Measurements from ENCODE around the gene SAC3D1.
A peak's percentile ranks its signal among the peaks of the same experiment; 100 is the strongest.
"Not testable (repeated sequence)": the region's sequence is repeated elsewhere in the genome, so short reads cannot be mapped to it uniquely, and the experiment has no call there.

Gene SAC3D1

DNA sequence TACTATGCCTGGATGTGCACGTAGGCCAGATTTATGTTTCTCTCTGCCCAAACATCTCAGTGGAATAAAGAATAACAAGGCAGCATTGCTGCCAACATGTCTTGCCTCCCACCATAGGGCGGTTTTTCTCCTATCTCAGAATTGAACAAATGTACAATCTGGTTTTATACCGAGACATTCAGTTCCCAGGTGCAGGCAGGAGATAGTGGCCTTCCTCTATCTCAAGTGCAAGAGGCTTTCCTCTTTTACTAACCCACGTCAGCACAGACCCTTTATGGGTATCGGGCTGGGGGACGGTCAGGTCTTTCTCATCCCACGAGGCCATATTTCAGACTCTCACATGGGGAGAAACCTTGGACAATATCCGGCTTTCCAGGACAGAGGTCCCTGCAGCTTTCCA is 17.5 kb upstream of the SAC3D1 start:
- DNase-seq (ENCODE audit: low read depth in 2 of 2, low spot score in 1 of 2), result not testable (repeated sequence)

DNA sequence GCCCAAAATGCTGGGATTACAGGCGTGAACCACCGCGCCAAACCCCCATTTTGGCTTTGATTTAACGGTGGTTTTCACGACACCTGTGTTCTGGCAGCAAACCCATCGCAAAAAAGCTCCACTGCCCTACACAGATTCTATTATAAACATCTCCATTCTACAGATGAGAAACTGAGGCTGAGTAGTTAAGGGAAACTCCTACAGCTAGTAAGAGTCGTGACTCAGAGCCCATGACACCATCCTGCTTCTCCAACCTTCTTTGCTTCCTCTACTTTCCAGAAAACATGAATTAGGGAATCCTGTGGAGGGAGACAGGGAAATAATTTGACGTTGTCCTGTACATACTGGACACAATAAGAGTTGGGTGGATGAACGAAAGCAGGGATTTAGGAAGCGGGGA is 14.2 kb upstream of the SAC3D1 start:
- DNase-seq (ENCODE audit: low read depth in 2 of 2, low spot score in 1 of 2), result no peak

DNA sequence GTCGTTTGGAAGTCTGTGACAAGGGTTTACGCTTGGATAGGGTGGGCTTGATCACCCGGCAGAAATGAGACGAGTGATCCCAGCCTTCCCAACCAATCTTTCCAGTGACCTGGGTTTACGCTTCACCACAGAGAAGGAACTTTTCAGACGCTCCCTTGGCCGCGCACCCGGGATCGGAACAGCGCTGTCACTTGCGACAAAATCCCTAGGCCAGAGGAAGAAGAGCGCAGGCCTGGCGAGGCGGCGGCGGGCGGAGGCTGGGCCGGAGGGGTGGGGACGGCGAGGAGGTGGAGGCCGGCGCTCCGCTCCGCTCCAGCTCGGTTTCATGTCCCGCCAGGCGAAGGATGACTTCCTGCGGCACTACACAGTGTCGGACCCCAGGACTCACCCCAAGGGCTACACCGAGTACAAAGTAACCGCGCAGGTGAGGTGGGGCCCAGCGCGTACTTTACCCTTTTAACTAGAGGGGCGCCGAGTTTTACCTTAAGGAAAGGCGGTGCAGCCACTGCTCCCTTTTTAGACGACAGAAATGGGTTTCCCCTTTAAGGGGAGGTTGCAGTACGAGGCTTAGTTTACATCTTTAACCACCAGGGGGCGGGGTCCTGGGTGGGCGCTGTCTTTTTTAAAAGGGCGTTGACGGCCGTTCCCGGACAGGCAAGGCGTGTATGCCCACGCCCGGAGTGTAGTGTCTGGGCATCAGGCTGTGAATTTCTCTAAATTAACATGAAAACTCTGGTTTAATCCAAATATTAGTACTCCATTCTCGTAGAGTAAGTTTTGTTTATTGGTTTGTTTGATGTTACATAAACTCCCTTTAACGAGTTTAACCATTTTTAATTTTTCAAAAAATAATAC is 13.6 kb upstream of the SAC3D1 start, which contains the start of gene SNX15:
Gene SNX15, plus strand, starts transcription at position 227 of the 855 bp plus-strand sequence. Its CDS starts 99 bp downstream, at position 326.
- peak; percentile 79 to 82 for DNase-seq (ENCODE audit: low read depth in 2 of 2, low spot score in 1 of 2)

DNA sequence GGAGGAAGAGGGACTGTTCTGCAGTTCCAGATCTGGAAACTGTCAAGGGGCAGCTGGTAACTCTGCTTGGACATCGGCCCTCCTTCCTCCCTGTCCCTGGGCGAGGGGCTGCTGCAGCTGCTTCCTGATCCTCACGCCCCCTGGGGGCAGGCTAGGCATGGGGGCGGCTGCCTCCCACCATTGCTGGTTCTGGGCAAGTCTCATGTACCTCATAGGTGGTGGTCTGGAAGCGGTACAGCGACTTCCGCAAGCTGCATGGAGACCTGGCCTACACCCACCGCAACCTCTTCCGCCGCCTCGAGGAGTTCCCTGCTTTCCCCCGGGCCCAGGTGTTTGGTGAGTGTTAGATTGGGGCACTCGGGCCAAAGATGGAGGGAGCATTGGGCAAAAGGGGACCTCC is 8.8 kb upstream of the SAC3D1 start:
- no peak for DNase-seq (ENCODE audit: low read depth in 2 of 2, low spot score in 1 of 2)

DNA sequence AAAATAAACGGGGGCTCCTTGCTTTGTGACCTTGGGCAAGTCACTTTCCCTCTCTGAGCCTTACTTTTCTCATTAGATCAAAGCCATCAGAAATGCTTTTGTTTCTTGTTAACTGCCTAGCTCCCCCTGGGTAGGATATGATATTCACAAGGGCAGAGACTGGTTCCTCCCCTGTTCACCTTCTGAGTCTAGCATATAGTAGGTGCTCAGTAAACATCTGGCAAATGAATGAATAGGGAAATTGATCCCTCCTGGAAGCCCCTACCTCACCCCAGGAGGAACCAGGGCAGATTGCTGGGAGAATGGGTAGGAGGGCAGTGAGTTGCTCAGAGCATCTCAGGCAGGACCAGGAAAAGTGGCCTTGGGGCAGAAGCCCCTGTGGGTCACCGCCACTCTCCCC is 6.6 kb upstream of the SAC3D1 start:
- no peak for DNase-seq (ENCODE audit: low read depth in 2 of 2, low spot score in 1 of 2)

DNA sequence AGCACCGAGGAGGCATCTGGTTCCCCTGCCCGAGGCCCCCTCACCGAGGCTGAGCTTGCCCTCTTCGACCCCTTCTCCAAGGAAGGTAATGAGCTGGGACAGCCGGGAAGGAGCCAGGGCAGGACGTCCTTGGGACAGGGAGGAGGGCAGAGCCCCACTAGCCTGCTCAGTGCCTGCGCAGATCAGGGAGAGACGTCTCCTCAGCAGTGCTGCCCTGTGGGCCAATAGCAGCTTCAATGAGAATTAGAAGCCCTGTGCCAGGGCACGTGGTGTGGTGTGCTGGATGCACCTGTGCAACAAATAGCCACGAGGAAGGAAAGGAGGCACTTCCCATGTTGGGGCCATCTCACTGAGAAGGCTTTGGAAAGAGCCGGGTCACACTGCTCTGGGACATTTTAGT is 5.4 kb upstream of the SAC3D1 start:
- no peak for DNase-seq (ENCODE audit: low read depth in 2 of 2, low spot score in 1 of 2)

DNA sequence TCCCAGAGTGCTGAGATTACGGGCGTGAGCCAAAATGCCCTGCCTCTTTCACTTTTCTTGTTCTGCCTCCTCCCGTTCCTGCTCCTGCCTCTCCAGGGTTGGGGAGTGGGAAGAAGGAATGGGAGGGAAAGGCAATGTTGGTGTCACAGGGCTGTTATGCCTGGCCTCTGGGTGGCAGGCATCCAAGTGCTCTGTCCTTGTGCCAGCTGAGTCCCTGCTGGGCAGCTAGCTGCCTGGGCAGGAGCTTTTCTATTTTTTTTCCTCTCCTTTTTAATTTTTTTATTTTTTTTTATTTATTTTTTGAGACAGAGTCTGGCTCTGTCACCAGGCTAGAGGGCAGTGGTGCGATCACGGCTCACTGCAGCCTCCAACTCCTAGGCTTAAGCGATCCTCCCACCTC is 4.1 kb upstream of the SAC3D1 start:
- no peak for DNase-seq (ENCODE audit: low read depth in 2 of 2, low spot score in 1 of 2)

DNA sequence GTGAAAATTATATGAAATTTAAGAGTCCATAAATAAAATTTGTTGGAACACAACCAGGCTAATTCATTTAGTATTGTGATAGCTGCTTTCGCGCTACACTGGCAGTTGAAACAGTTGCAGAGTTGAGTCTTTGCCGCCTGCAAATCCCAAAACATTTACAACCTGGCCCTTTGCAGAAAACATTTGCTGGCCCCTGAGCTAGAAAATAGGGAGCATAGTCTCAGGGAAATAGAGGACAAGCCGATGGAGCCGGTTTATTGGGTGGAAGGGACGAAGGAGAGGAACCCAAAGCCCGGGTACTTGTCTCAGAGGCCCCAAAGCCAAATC is 527 bp upstream of the SAC3D1 start:
- DNase-seq (ENCODE audit: low read depth in 2 of 2, low spot score in 1 of 2), result no peak

DNA sequence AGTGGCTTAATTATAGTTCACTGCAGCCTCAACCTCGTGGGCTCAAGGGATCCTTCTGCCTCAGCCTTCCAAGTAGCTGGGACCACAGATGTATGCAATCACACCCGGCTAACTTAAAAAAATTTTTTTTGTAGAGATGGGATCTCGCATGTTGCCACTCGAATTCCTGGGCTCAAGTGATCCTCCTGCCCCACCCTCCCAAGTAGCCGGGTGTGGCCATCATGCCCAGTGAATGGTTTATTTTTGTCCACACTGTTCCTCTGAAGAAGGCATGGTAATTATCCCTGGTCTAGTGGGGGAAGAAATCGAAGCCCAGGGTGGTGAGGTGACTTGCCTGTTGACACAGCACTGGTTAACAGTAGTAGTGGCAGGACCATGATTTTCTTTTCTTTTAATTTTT is 1.9 kb downstream of the SAC3D1 start:
- DNase-seq (ENCODE audit: low read depth in 2 of 2, low spot score in 1 of 2), result no peak

DNA sequence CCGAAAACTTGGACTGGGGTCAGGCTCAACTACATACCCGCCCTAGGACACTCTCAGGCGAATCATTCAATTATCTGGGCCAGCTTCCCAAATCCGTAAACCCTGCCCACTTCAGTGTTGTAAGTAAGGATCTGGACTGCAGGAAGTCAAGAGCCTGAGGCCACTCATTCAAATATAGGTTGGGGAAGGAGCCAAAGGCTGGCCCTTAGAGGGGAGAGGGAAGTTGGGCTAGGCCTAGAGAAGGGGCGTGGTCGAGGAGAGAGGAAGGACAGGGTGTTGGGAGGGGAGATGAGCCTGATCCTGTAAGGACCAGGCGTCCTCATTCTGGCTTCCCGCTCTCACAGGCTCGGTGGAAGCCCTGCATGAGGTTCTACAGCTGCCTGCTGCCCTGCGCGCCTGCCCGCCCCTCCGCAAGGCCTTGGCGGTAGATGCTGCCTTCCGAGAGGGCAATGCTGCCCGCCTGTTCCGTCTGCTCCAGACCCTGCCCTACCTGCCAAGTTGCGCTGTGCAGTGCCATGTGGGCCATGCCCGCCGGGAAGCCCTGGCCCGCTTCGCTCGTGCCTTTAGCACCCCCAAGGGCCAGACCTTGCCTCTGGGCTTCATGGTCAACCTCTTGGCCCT is 3.0 kb downstream of the SAC3D1 start:
- DNase-seq (ENCODE audit: low read depth in 2 of 2, low spot score in 1 of 2), result no peak

DNA sequence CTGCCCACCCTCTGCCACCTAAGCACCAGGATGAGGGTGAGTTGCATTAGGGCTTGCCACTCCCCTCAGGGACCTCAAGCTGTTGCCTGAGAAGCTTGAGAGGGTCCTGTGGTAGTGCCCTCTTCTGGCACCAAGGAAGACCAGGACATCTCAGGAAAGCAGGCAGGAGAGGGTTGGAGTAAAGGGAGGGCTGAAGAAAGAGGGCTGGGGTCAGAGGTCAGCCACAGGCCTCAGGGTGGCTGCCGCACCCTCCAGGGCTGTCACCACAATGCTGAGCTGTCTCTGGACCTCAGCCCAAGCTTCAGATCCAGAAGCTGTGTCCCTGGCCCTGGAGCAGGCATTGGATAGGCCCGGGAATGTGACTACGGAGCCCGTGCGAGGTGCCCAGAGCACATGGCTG is 4.1 kb downstream of the SAC3D1 start:
- no peak for DNase-seq (ENCODE audit: low read depth in 2 of 2, low spot score in 1 of 2)

DNA sequence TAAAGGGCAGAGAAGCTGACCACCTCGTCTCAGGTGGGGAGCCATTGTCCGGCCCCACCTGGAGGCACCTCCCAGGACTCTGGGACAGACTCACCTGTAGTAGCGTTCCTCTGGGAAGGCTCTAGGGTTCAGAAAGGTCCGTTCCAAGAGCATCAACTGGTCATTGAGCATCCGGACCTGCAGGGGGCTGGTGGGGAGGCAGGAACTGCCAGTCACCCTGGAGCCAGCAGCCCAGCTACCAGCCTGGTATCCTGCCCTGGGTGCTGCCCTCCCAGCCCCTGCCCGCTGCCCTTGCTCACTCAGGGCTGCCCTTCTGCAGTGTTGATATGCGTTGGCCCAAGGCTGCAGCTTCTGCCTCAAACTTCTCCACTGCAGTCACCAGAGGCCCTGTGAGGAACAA is 4.7 kb downstream of the SAC3D1 start:
- DNase-seq (ENCODE audit: low read depth in 2 of 2, low spot score in 1 of 2), result no peak

DNA sequence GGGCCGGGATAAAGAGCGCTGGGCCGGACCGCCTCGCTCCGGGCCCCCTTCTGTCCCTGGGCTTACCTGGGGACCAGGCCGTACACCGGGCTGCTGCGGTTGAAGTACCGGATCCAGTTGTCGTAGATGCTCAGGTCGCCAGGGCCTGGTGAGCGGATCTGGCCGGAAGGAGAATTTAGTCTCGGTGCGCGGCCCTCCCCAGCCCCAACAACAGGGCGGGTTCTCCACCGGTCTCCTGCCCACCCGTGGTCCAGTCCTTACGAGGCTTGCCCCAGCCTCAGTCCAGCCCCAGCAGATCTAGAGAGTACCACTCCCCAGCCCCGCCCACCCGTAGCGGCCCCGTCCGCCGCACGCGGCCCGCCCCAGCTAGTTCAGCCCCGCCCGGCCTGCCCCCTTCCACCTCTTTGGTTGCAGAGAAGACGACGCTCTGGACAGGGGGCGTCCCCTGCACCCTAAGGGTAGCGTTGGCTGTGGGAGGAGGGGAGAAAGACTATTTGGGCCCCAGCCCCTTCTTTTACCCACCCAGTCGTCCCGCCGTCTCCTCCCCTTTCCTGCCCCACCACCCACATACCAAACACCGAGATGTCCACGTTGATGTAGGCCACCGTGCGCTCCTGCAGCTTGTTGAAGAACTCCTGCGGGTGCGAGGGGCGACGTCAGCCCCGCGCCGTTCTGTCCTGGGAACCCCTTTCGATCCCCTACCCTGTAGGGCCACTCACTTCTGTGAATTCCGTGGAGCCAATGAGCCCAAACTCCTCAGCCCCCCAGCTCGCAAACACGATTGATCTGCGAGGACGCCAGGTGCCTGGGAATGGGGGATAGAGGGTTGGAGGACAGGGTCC is 6.8 kb downstream of the SAC3D1 start:
- DNase-seq (ENCODE audit: low read depth in 2 of 2, low spot score in 1 of 2), result no peak

DNA sequence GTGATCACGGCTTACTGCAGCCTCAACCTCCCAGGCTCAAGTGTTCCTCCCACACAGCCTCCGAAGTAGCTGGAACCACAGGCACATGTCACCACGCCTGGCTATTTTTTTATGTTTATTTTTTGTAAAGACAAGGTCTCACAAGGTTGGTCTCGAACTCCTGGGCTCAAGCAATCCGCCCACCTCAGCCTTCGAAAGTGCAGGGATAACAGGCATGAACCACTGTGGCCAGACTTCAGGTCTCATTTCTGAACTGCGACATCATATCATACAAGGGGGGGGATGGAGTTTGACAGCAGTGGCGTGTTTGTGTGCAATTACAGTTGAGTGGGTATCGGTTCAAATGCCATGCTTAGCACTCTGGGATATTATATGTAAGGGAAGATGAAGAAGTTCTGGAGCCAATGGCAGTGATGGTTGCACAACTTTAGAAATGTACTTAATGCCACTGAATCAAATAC is 10.4 kb downstream of the SAC3D1 start:
- DNase-seq (ENCODE audit: low read depth in 2 of 2, low spot score in 1 of 2), result no peak

DNA sequence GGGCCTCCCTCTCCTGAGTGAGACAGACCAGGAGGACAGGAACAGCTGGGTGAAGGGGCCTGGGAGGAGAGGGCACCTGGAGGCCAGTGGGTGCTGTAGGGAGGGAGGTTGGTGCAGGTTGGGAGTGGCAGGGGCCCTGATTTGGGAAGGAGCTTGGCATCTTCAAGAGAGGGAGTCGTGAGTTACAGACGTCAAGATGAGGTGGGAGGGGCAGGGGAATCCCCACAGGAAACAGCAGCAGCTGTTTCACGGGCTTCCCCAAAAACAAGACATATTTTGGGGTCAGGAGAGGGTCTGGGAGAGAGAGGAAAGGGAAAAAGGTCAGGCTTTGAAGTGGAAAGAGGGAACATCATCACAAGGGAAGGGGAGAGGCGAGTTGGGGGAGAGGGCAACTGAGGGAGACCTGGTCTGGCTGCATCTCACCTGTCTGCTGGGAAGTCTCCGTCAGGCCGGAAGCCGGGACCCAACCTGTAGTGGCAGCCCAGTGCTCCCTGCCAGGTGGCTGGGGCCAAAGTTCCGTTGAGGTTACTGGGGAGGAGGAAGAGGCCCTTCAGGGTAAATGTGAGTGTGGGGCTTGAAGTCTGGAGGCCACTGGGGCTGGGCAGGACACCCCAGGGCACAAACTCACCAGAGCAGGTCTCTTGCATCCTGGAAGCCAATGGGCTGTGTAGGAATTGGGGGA is 13.0 kb downstream of the SAC3D1 start:
- no peak for DNase-seq (ENCODE audit: low read depth in 2 of 2, low spot score in 1 of 2)

DNA sequence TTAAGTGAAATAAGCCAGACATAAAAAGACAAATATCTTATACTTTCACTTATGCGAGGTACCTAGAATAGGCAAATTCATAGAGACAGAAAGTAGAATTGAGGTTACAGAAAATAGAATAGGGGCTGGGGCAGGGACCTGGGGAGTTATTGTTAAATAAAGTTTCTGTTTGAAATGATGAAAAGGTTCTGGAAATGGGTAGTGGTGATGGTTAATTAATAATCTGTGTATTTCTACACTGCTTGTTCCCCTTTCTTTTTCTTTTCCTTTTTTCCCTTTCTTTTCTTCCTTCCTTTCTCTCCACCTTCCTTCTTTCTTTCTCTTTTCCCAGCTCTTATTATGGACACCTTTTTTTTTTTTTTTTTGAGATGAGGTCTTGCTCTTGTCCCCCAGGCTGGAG is 14.5 kb downstream of the SAC3D1 start:
- no peak for DNase-seq (ENCODE audit: low read depth in 2 of 2, low spot score in 1 of 2)

DNA sequence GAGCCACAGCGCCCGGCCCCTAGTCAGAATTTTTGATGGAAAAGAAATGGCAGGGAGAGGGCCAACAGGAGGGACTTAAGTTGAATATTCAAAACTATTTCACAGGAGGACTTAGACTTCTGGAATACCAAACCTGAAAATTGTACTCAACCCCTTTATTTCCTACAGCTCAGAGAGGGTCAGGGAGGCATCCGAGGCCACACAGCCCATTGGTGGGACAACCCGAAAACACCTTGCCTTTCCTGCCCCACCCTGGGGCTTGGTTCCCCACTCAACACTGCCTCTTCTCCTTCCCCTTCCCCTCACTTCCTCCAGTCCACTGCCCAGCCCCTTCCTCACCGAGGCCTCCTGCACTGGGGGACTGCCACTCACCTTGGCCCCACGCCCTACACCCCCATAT is 16.0 kb downstream of the SAC3D1 start:
- no peak for DNase-seq (ENCODE audit: low read depth in 2 of 2, low spot score in 1 of 2)

DNA sequence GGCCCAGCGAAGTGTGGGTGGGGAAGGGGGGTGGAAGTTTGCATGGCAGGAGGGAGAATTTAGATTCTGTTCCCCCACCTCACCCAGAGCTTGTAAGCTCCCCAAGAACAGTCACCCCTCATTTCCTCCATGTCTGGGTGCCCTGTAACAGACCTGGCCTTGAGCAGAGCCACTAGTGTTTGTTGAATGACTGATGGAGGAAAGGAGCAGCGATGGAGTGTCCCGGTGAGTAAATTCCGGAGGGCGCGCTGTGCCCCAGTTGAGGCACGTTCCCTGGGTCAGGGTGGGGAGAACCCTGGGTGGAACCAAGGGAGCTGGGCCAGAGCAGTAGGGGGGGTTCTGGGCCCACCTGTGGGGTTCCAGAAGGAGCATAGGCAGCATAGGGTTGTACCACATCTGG is 16.5 kb downstream of the SAC3D1 start:
- DNase-seq (ENCODE audit: low read depth in 2 of 2, low spot score in 1 of 2), result no peak

DNA sequence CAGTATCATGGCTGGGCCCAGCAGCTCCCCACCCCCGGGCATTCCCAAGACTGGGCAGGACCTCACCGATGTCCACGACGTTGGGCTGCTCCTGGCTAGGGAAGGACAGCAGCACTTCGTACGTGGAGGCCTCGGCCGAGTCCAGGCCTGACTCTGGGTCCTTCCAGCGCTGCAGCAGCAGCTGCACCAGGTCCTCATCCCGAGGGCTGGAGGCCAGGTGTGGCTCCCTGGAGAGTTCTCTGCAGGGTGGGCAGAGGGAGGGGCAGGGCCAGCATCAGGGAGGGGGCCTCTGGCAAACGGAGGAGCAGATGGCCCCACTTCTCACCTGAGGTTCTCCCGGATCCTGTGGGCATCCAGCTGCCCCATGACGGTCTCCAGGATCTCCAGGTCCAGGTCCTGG is 17.0 kb downstream of the SAC3D1 start:
- no peak for DNase-seq (ENCODE audit: low read depth in 2 of 2, low spot score in 1 of 2)

DNA sequence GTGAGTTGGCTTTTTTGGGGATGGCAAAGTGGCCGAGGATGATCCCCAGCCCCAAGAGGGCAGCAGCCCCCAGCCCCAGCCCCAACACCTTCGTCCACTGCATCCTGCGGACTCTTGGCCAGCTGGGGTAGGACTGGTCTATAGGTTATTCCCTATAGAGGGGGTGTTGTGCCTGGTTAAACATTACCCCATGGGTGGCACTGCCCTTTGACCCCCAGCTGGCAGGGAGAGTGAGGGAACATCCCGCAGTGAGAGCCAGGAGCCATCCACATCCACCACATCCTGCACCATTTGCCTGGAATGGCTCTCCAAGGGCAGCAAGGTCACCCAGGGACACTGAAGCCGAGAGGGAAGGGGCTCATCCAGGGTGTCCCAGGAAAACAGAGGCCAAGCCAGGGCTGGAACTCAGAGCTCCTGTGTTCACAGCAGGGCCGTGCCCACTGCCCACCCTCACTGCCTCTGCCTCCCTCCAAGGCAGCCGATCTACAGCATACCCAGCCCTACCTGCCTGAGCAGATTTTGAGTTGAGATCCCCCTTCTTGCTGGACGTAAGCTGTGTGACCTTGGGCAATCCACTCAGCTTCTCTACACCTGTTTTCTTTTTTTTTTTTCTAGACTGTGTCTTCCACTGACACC is 17.5 kb downstream of the SAC3D1 start, which contains the start of gene NAALADL1:
Gene NAALADL1, minus strand, starts transcription at position 135 of the 636 bp plus-strand sequence. Its CDS starts 32 bp downstream, at position 103.
- DNase-seq (ENCODE audit: low read depth in 2 of 2, low spot score in 1 of 2), result no peak

DNA sequence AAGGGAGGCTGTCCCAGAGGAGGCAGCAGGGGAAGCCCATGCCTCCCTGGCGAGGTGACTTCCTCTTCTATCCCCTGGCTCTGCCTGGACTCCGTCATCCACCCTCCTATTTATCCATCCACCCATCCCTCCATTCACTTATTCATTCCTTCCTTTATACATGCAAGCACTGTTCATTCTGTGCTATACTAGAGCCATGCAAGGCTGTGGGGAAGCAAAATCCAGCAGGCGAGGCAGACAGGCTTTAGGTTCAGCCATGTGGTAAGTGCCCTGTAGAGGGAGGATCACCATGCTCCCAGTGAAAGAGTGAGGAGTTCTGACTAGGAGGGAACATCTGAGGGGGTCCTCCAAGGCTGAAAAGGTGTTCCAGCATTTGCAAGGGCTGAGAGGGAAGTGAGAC is 18.5 kb downstream of the SAC3D1 start:
- no peak for DNase-seq (ENCODE audit: low read depth in 2 of 2, low spot score in 1 of 2)
